GM23248 (cell line): ENCODE results near the gene TEX36. TPM values are rescaled to one million over a fixed set of nuclear protein-coding genes. Genes with fewer than 3 reads are reported as not detected.

Experiments used
- DNase-seq: peaks from one replicate; pipeline ENCODE4 v3.0.0-alpha.2; 2015
- H2AFZ ChIP-seq: fragments of 200-600 bp; sonication (generic); 2 replicates; pipeline ENCODE4 v1.6.1; 2016; ENCODE audit warnings: antibody characterized with exemption
- H3F3A ChIP-seq: fragments of 200-600 bp; sonication (generic); 2 replicates; pipeline ENCODE4 v1.6.1; 2016; ENCODE audit warnings: mild to moderate bottlenecking, antibody characterized with exemption, mixed run types; ENCODE audit not compliant: insufficient read depth
- H3K27ac ChIP-seq: fragments of 200-600 bp; sonication (generic); 2 replicates; pipeline ENCODE4 v1.5.1; 2016; ENCODE audit warnings: mild to moderate bottlenecking
- H3K27me3 ChIP-seq: fragments of 200-600 bp; sonication (generic); replicated peaks from 2 replicates; pipeline ENCODE4 v1.6.1; 2016; ENCODE audit warnings: mild to moderate bottlenecking; ENCODE audit not compliant: insufficient read depth
- H3K36me3 ChIP-seq: fragments of 200-600 bp; sonication (generic); 2 replicates; pipeline ENCODE4 v1.6.1; 2016; ENCODE audit warnings: low read depth, mild to moderate bottlenecking
- H3K4me1 ChIP-seq: fragments of 200-600 bp; sonication (generic); 2 replicates; pipeline ENCODE4 v1.6.1; 2016; ENCODE audit warnings: mild to moderate bottlenecking; ENCODE audit not compliant: insufficient read depth
- H3K4me2 ChIP-seq: fragments of 200-600 bp; sonication (generic); one replicate; pipeline ENCODE4 v1.6.1; 2016; ENCODE audit warnings: mild to moderate bottlenecking; ENCODE audit not compliant: unreplicated experiment
- H3K4me3 ChIP-seq: fragments of 200-600 bp; sonication (generic); 2 replicates; pipeline ENCODE4 v1.5.1; 2016; ENCODE audit warnings: mild to moderate bottlenecking
- H3K79me2 ChIP-seq: fragments of 200-600 bp; sonication (generic); 2 replicates; pipeline ENCODE4 v1.6.1; 2016; ENCODE audit warnings: mild to moderate bottlenecking; ENCODE audit not compliant: insufficient read depth
- H3K9ac ChIP-seq: fragments of 200-600 bp; sonication (generic); 2 replicates; pipeline ENCODE4 v1.6.1; 2016; ENCODE audit warnings: mild to moderate bottlenecking
- H3K9me2 ChIP-seq: fragments of 200-600 bp; sonication (generic); 2 replicates; pipeline ENCODE4 v1.6.1; 2016; ENCODE audit warnings: mixed run types, mild to moderate bottlenecking, moderate library complexity; ENCODE audit not compliant: insufficient read depth
- H3K9me3 ChIP-seq: fragments of 200-600 bp; sonication (generic); one replicate; pipeline ENCODE4 v1.6.1; 2017; ENCODE audit warnings: low read depth
- H4K20me1 ChIP-seq: fragments of 200-600 bp; sonication (generic); 2 replicates; pipeline ENCODE4 v1.6.0; 2016; ENCODE audit not compliant: insufficient read depth
- EZH2 ChIP-seq: fragments of 200-600 bp; sonication (generic); IDR thresholded peaks from 2 replicates; pipeline ENCODE4 v1.6.1; 2018; ENCODE audit warnings: antibody characterized with exemption, mild to moderate bottlenecking; ENCODE audit not compliant: insufficient read depth, poor library complexity, severe bottlenecking
- EZH2phosphoT487 ChIP-seq: fragments of 200-600 bp; sonication (generic); IDR thresholded peaks from 2 replicates; pipeline ENCODE4 v1.6.1; 2018; ENCODE audit warnings: antibody characterized with exemption, moderate library complexity, mild to moderate bottlenecking, low read depth; ENCODE audit not compliant: insufficient read depth
- WGBS, 2 experiments: methylation state at CpG; one replicate each; pipeline ENCODE4 v1.1.6; 2015 to 2017; ENCODE audit warnings: low lambda C conversion rate in 2 of 2, low coverage in 1 of 2; ENCODE audit errors: missing lambda C conversion rate in 2 of 2; 5-methylcytosine and 5-hydroxymethylcytosine counted together
- in situ Hi-C: fragments of 300-500 bp; cut with MboI; formaldehyde crosslinking; loops from 2 replicates; pipeline ENCODE4 v1.15.0; 2020
- polyA plus RNA-seq: library from polyadenylated mRNA; unstranded; fragments of >200 nt; fragmentation: Nextera tagmentation; extraction: Ambion mirVana; gene quantifications from 2 replicates; pipeline ENCODE4 v1.2.1, GENCODE V29; 2016
- total RNA-seq: library from RNA; depleted of rRNA; stranded (reverse); fragments of >200 nt; shearing (Covaris generic); gene quantifications from 2 replicates; pipeline ENCODE4 v1.2.3, GENCODE V29; 2014

The TEX36 gene
- total and polyA plus RNA-seq, 2 experiments from 2014 or later, result 0.34 to 0.76 TPM

DNA sequence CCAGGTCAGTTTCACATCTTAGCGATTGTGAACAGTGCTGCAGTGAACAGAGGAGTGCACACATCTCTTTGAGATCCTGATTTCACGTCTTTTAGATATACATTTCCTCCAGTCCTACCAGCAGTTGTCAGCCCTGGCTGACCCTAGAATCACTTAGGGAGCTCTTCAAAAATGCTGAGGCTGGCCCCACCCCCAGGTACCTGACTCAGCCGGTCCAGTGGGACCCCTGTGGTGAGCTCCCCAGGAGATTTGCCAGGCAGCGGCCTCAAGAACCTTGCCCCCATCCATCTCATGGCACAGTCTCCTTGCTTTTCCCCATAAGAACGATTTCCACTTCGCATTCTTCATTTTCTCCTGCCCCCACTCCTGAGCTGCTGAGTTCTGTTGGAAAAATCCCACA lies 45.5 kb downstream of the TEX36 start:
- Histone ChIP-seq H3K9me3 (no peaks in the 10 kb centered on the region), H3K36me3 (no peaks in the 10 kb centered on the region), H3K27ac (no peak overlapping the region), H4K20me1 (no peaks in the 10 kb centered on the region), H3K4me1 (no peaks in the 10 kb centered on the region), H3K79me2 (no peaks in the 10 kb centered on the region), H3K4me2 (no peak overlapping the region), H3K9me2 (no peaks in the 10 kb centered on the region), H3K4me3 (no peak overlapping the region), H3F3A (no peaks in the 10 kb centered on the region), H3K9ac (no peak overlapping the region), H3K27me3 (peaks cover 45% of the 10 kb centered on the region), H2AFZ (no peak overlapping the region)
- in situ Hi-C loops, result no loop called here
- TF ChIP-seq EZH2 (no peak), EZH2phosphoT487 (no peak)
- WGBS, 2 experiments, result 41 to 44% methylated on average over 6 of the region's 6 CpGs
- no peak for DNase-seq

DNA sequence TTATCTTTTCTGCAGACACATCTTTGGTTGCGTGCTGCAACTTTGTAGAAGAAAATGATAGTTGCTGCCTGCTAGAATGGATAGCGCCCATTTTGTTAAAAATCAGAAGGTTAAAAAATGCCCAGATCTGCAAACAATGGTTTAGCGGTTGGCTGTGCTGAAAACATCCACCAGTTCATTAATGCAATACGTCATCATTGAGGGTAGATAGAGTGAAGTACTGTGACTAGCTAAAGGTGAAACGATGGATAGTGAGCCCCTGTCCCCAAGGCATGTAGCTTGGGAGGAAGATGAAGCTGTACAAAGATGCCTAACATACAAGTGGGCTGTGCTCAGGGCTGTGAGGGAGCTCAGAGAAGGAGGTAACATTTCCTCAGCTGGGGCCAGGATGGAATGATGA lies 48.4 kb downstream of the TEX36 start:
- Histone ChIP-seq H4K20me1 (no peaks in the 10 kb centered on the region), H2AFZ (no peak overlapping the region), H3K27ac (no peak overlapping the region), H3K9me3 (no peaks in the 10 kb centered on the region), H3K4me3 (no peak overlapping the region), H3K79me2 (no peaks in the 10 kb centered on the region), H3K4me1 (no peaks in the 10 kb centered on the region), H3K36me3 (no peaks in the 10 kb centered on the region), H3K4me2 (no peak overlapping the region), H3F3A (no peaks in the 10 kb centered on the region), H3K27me3 (peaks cover 25% of the 10 kb centered on the region), H3K9ac (no peak overlapping the region), H3K9me2 (no peaks in the 10 kb centered on the region)
- in situ Hi-C loops, result no loop called here
- no peak for DNase-seq
- TF ChIP-seq EZH2, result no peak
- TF ChIP-seq EZH2phosphoT487, result no peak
- WGBS, 2 experiments, result 55% methylated on average over 5 of the region's 5 CpGs

DNA sequence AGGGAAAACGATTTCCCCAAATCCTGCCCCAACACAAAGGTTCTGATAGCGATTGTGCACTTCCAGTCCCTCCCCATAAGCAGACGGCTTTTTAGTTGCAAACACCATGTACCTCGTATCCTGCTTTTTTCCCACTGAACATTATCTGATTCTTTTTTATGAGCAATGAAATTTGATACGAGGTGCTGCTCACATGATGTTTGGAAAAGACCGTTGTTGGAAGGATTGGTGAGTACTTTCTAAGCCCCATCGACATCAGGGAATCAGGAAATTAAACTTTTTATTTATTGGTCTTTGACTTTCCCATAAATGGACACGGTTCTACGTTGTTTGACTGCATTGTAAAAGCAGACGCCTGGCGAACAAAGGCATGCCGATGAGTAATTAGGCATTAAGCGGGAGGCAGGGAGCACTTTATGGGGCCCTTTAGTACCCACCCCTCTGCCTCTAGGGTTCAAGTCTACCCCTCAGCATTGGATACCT lies 49.4 kb downstream of the TEX36 start:
- Histone ChIP-seq H3K27ac (no peak overlapping the region), H3K27me3 (peaks cover 20% of the 10 kb centered on the region; the same call in 1 of the 2 replicates), H2AFZ (no peak overlapping the region), H3K4me2 (no peak overlapping the region), H3K36me3 (no peaks in the 10 kb centered on the region), H3K79me2 (no peaks in the 10 kb centered on the region), H3F3A (no peaks in the 10 kb centered on the region), H3K9me2 (no peaks in the 10 kb centered on the region), H3K9me3 (no peaks in the 10 kb centered on the region), H3K9ac (no peak overlapping the region), H4K20me1 (no peaks in the 10 kb centered on the region), H3K4me3 (no peak overlapping the region), H3K4me1 (no peaks in the 10 kb centered on the region)
- 37% methylated on average over 13 of the region's 13 CpGs for WGBS, 2 experiments
- TF ChIP-seq EZH2, result no peak
- TF ChIP-seq EZH2phosphoT487, result no peak
- in situ Hi-C loops, result no loop called here
- DNase-seq, result no peak

DNA sequence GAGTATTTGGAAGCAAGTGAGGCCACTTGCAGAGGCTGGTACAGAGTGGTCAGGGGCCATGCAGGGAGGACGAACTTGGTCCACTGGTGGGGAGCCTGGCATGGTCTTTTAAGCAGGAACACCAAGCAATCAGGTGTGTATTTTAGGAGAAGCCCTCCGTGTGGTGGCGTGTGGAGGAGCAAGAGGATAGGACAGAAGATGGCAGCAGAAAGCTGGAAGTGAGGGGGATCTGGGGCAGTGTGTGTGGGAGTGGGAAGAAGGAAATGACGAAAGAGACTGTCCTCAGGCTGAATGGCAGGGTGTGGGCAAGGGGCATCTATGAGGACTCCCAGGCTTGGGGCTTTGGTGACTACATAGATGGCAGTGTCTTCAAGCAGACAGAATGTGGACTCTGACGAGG lies 51.2 kb downstream of the TEX36 start:
- Histone ChIP-seq H3K4me3 (no peak overlapping the region), H3K4me1 (no peaks in the 10 kb centered on the region), H3F3A (no peaks in the 10 kb centered on the region), H3K36me3 (no peaks in the 10 kb centered on the region), H3K9me3 (no peaks in the 10 kb centered on the region), H3K79me2 (no peaks in the 10 kb centered on the region), H4K20me1 (no peaks in the 10 kb centered on the region), H3K9me2 (no peaks in the 10 kb centered on the region), H3K27ac (no peak overlapping the region), H3K4me2 (no peak overlapping the region), H3K27me3 (peaks cover 27% of the 10 kb centered on the region), H3K9ac (no peak overlapping the region), H2AFZ (no peak overlapping the region)
- DNase-seq, result no peak
- TF ChIP-seq EZH2phosphoT487, result no peak
- TF ChIP-seq EZH2, result no peak
- in situ Hi-C loops, result no loop called here
- 31 to 34% methylated on average over 5 of the region's 5 CpGs for WGBS, 2 experiments
